ENCODE measurements around the gene HEXIM2. TPM values are rescaled to one million over a fixed set of nuclear protein-coding genes. Genes with fewer than 3 reads are reported as not detected.
A peak's percentile ranks its signal among the peaks of the same experiment; 100 is the strongest.

Gene HEXIM2
- total RNA-seq, 1 experiment from 2014 or later = 12.5 TPM

- H4K5ac ChIP-seq (ENCODE audit: insufficient read length, low read depth, low read length) = no peak overlapping the region
- DNase-seq = no peak
- H3K27me3 ChIP-seq (ENCODE audit: insufficient read depth, low read length) = no peaks in the 10 kb centered on the region
- H3K18ac ChIP-seq (ENCODE audit: insufficient read length, low read depth, low read length) = no peak overlapping the region
- H3K79me1 ChIP-seq (ENCODE audit: insufficient read depth, low read depth, low read length, poor library complexity, severe bottlenecking) = no peaks in the 10 kb centered on the region
- H3K14ac ChIP-seq (ENCODE audit: insufficient read depth, low read length) = no peak overlapping the region
- no peaks in the 10 kb centered on the region; the same call in 1 of the 2 replicates for H3K27me3 Mint-ChIP-seq (ENCODE audit: low read depth)
- H3K27ac ChIP-seq (ENCODE audit: insufficient read length, low read depth, low read length) = no peak overlapping the region
- H3K4ac ChIP-seq (ENCODE audit: low read depth, low read length) = no peak overlapping the region
- peaks cover 3 to 5% of the 10 kb centered on the region in 2 experiments; a peak in 4 of 5 replicates for H3K9me3 Mint-ChIP-seq
- H4K8ac ChIP-seq (replicated peaks; ENCODE audit: insufficient read length, low read depth, low read length) = no peak overlapping the region
- no peaks in the 10 kb centered on the region for H3K9me3 ChIP-seq (ENCODE audit: control insufficient read depth, low read depth, low read length)
- no CpG with 5 or more reads among the region's 17 CpGs for WGBS (ENCODE audit: extremely low coverage, insufficient read length, low lambda C conversion rate)
- H3K4me1 ChIP-seq (ENCODE audit: insufficient read depth, low read length) = no peaks in the 10 kb centered on the region; the same call in 1 of the 2 replicates
- peaks cover 12% of the 10 kb centered on the region for H3K23me2 ChIP-seq (ENCODE audit: insufficient read length, low read depth, low read length, poor library complexity, severe bottlenecking)
- H2BK5ac ChIP-seq (ENCODE audit: insufficient read length, low read length) = no peak overlapping the region
- H4K20me1 ChIP-seq (ENCODE audit: control insufficient read depth, insufficient read depth, insufficient read length) = no peaks in the 10 kb centered on the region
- H3T11ph ChIP-seq (ENCODE audit: low read length) = no peak overlapping the region
- no peak overlapping the region for H2BK20ac ChIP-seq (ENCODE audit: low read depth, low read length, poor library complexity, severe bottlenecking)
- no peak overlapping the region for H2AFZ ChIP-seq (ENCODE audit: low read length)
- H2BK12ac ChIP-seq (ENCODE audit: insufficient read length, low read depth, low read length) = no peak overlapping the region
- H3K27ac Mint-ChIP-seq = no peak overlapping the region
- H3K23ac ChIP-seq (ENCODE audit: insufficient read length, low read depth, low read length) = no peak overlapping the region
- peak overlapping the region; percentile 23 for H3K4me2 ChIP-seq (ENCODE audit: insufficient read depth, insufficient read length, low read length)
- no peak overlapping the region for H3K56ac ChIP-seq (ENCODE audit: insufficient read length, low read depth, low read length)
- no peaks in the 10 kb centered on the region for H3K79me2 ChIP-seq (ENCODE audit: insufficient read depth, low read length)
- no peak overlapping the region for H4K91ac ChIP-seq (ENCODE audit: insufficient read length, low read depth, low read length)
- H2BK120ac ChIP-seq (ENCODE audit: low read depth, low read length, poor library complexity, severe bottlenecking) = no peak overlapping the region
- no peaks in the 10 kb centered on the region for H3K36me3 Mint-ChIP-seq (ENCODE audit: insufficient read depth in 1 of 3, low read depth in 3 of 3)
- peaks cover 33 to 36% of the 10 kb centered on the region in 2 experiments for H3K4me1 Mint-ChIP-seq
- no peak overlapping the region for H2AK5ac ChIP-seq (ENCODE audit: insufficient read length, low read length)
- no peak overlapping the region for H3K9ac ChIP-seq (ENCODE audit: extremely low read depth, insufficient read length, low read length)
- no peak overlapping the region for H2BK15ac ChIP-seq (ENCODE audit: low read depth, low read length)
- TF ChIP-seq CTCF (conservative IDR thresholded peaks at IDR 0.05) = no peak
- peak overlapping the region; percentile 73 to 81; a peak in 4 of 5 replicates for H3K4me3 Mint-ChIP-seq
These were observed 30.7 kb upstream of the HEXIM2 start for GRCh38 chr17:45130681-45131615.
